TTC549 (cell line): ENCODE results near the gene CPTP.

Source experiments
- FAIRE-seq: peaks from 2 replicates; lab custom pipeline; 2012; peaks lifted over from hg19 to GRCh38; lab: Jason Lieb, UNC

Gene CPTP

GRCh38 chr1:1292851-1293250 lies 31.8 kb upstream of the CPTP start:
- no peak for FAIRE-seq

GRCh38 chr1:1293263-1294249 lies 31.0 kb upstream of the CPTP start:
- FAIRE-seq = no peak

GRCh38 chr1:1294250-1294890 lies 30.2 kb upstream of the CPTP start:
- no peak for FAIRE-seq

GRCh38 chr1:1295154-1295923 lies 29.3 kb upstream of the CPTP start:
- FAIRE-seq = no peak

GRCh38 chr1:1296070-1297061 lies 28.2 kb upstream of the CPTP start:
- FAIRE-seq = no peak

- FAIRE-seq = no peak
Observed at GRCh38 chr1:1297802-1298424, 26.7 kb upstream of the CPTP start.

- no peak for FAIRE-seq
Observed at GRCh38 chr1:1298861-1299685, 25.5 kb upstream of the CPTP start.

GRCh38 chr1:1299686-1300351 lies 24.8 kb upstream of the CPTP start:
- FAIRE-seq = no peak

GRCh38 chr1:1300352-1300739 lies 24.3 kb upstream of the CPTP start:
- FAIRE-seq = no peak

- no peak for FAIRE-seq
Observed at GRCh38 chr1:1302006-1302430, 22.6 kb upstream of the CPTP start.

- FAIRE-seq = no peak
Observed at GRCh38 chr1:1302951-1303509, 21.6 kb upstream of the CPTP start.

GRCh38 chr1:1303736-1304135 lies 20.9 kb upstream of the CPTP start:
- FAIRE-seq = no peak

GRCh38 chr1:1304331-1305299 lies 20.0 kb upstream of the CPTP start:
- FAIRE-seq = no peak

GRCh38 chr1:1305300-1306069 lies 19.1 kb upstream of the CPTP start:
- FAIRE-seq = no peak

- no peak for FAIRE-seq
Observed at GRCh38 chr1:1306070-1306660, 18.4 kb upstream of the CPTP start.

- FAIRE-seq = no peak
Observed at GRCh38 chr1:1306661-1307260, 17.8 kb upstream of the CPTP start.
